Posterior vena cava (tissue), 2 donors: ENCODE data around the gene XPO5. TPM values are rescaled to one million over a fixed set of nuclear protein-coding genes. Genes with fewer than 3 reads are reported as not detected.
A peak's percentile ranks its signal among the peaks of the same experiment; 100 is the strongest.
"Not testable (repeated sequence)": the region's sequence is repeated elsewhere in the genome, so short reads cannot be mapped to it uniquely, and the experiment has no call there.

Experiments used
- DNase-seq: peaks from one replicate; pipeline ENCODE4 v3.0.0-alpha.2; 2020; ENCODE audit warnings: low spot score
- intact Hi-C, 2 donors: fragments of 100-400 bp; cut with DNase I; formaldehyde crosslinking; loops; one replicate each; pipeline versions ENCODE4 v1.14.1 to v1.14.2; 2022 to 2023
- total RNA-seq, 2 donors: library from RNA; stranded (reverse); fragmentation: NEBNext Ultra II Directional; extraction: Animal tissue kit (Norgen Biotek cat#: 25700); gene quantifications; one replicate each; pipeline ENCODE4 v1.2.1, GENCODE V29; 2021
- donor health status: DM: yes; HTN: yes; CAD: no.
- donor health status: DM: yes; HTN: yes; CAD: no.

XPO5 gene
- total RNA-seq, 2 donors from 2014 or later, result 18.4 to 26.2 TPM

- intact Hi-C loops, result loop anchor here (5.0 to 10.0 kb wide), 4 partner anchors 48 to 243 kb away; partner anchors contain the start of gene DLK2 (in 1 of the 2)
- no peak for DNase-seq
These were observed 70.1 kb downstream of the XPO5 start for GRCh38 chr6:43505718-43506117.

DNA sequence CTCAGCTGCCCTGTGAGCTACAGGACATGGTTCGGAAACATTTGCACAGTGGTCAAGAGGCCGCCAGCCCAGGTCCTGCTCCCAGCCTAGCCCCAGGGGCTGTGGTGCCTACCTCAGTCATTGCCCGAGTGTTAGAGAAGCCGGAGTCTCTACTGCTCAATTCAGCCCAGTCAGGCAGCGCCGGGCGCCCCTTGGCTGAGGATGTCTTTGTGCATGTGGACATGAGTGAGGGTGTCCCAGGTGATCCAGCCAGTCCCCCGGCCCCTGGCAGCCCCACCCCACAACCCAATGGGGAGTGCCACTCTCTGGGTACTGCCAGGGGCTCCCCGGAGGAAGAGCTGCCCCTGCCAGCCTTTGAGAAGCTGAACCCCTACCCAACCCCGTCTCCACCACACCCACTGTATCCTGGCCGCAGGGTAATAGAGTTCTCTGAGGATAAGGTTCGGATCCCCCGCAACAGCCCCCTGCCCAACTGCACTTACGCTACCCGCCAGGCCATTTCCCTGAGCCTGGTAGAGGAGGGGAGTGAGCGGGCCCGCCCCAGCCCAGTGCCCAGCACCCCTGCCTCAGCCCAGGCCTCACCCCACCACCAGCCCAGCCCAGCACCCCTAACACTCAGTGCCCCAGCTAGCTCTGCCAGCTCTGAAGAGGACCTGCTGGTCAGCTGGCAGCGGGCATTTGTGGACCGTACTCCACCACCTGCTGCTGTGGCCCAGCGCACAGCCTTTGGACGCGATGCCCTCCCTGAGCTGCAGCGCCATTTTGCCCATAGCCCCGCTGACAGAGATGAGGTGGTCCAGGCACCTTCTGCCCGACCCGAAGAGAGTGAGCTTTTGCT, 70.9 kb downstream of the XPO5 start:
- intact Hi-C loops, result loop anchor here (5.0 to 10.0 kb wide), 4 partner anchors 48 to 243 kb away; partner anchors contain the start of gene DLK2 (in 1 of the 2)
- peak; percentile 74 for DNase-seq

GRCh38 chr6:43503443-43503842, 72.4 kb downstream of the XPO5 start:
- intact Hi-C loops, result loop anchor here in 1 of 2 donors (10.0 kb wide), 1 partner anchor 119 kb away; no protein-coding TSS in a partner anchor
- peak; percentile 54 for DNase-seq

GRCh38 chr6:43502666-43503065, 73.2 kb downstream of the XPO5 start:
- intact Hi-C loops, result loop anchor here in 1 of 2 donors (10.0 kb wide), 1 partner anchor 118 kb away; no protein-coding TSS in a partner anchor
- no peak for DNase-seq

GRCh38 chr6:43500921-43501320, 74.9 kb downstream of the XPO5 start:
- DNase-seq, result no peak
- intact Hi-C loops, result loop anchor here in 1 of 2 donors (10.0 kb wide), 1 partner anchor 116 kb away; no protein-coding TSS in a partner anchor

DNA sequence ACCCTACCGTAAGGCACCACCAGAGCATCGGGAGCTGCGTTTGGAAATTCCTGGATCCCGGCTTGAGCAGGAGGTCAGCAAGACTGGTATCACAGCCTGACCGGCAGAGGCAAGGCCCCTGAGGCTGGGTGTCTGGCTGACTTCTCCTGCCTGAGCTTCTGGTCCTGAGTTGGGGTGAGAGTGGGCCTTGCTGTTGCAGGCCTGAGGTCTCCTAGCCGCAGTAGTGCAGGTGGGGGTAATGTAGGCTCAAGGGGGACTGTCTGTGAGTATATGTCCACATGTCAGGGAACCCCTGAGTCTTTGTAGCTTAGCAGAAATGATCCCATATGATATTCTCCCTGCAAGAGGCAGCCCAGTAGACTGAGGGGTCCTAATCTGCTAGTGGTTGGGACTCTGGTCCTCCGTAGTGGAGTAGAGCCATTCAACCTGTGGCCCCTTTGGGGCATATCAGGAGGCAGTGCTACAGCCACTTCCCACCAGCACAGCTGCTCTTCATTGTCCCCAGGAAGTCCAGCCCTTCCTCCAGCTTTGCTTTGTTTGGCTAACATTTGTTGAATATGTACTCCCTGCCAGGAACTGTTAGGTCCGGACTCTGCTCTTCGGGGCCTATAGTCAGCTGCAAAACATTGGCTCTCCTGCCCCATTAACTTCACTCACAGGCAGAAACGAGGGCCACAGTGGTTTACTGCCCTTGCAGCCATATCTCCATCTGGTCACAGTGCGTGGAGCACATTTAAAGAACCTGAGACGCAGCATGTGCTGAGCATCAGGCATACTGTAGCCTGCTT, 76.6 kb downstream of the XPO5 start:
- intact Hi-C loops, result no loop called here
- peak; percentile 22 for DNase-seq

DNA sequence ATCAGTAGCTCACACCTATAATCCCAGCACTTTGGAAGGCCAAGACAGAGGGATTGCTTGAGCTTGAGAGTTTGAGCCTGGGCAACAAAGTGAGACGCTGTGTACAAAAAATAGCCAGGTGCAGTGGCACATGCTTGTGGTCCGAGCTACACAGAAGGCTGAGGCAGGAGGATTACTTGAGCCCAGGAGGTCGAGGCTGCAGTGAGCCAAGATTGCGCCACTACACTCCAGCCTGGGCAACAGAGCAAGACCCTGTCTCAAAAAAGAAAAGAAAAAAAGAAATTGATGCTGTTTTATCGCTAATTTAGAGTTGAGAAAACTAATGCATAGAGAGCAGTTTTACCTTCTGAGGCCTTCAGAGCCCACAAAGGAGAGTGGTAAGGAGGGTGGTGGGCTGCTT, 77.5 kb downstream of the XPO5 start:
- intact Hi-C loops, result not testable (repeated sequence)

GRCh38 chr6:43497689-43498088, 78.1 kb downstream of the XPO5 start:
- intact Hi-C loops, result no loop called here
- DNase-seq, result no peak

More for the DNA sequence above, 77.5 kb downstream of the XPO5 start:
- not testable (repeated sequence) for DNase-seq

- intact Hi-C loops, result no loop called here
- no peak for DNase-seq
These were observed 78.8 kb downstream of the XPO5 start for GRCh38 chr6:43497129-43497396.

- intact Hi-C loops, result no loop called here
These were observed 79.3 kb downstream of the XPO5 start for GRCh38 chr6:43496370-43497128.

GRCh38 chr6:43495409-43495941, 80.4 kb downstream of the XPO5 start:
- intact Hi-C loops, result no loop called here
- no peak for DNase-seq

More at GRCh38 chr6:43496370-43497128, 79.3 kb downstream of the XPO5 start:
- no peak for DNase-seq

DNA sequence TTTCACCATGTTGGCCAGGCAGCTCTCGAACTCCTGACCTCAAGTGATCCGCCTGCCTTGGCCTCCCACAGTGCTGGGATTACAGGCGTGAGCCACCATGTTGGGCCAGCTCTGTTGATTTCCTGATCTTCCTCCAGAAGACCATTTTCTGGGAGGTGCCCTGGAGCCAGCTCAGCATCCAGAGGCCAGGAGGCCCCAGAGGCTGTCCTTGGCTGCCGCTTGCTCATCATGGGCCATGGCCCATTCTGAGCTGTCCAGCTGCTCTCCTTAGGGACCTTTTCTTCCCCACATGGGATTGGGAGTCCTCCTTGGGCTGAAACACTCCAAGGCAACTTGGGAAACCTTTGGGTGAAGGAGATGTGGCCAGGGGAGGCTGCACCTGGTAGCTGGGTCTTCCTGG, 81.1 kb downstream of the XPO5 start:
- intact Hi-C loops, result no loop called here

DNA sequence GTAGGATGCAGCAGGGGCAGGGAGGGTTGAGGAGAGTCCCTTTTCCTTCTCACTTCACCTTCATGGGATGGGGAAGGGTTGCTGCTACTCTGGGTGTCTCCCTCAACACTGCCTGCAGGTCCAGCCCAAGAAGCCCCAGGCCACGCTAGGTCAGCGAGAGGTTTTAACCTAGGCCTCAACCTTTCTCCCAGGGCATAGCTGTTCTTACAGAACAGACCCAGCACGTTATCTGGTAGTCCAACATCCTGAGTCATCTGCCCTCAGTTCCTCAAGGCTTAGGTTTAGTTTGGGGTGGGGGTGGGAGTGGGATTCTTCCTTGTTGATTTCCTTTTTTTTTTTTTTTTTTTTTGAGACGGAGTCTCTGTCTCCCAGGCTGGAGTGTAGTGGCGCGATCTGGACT, 81.5 kb downstream of the XPO5 start:
- no peak for DNase-seq
- intact Hi-C loops, result no loop called here

More for the DNA sequence above, 81.1 kb downstream of the XPO5 start:
- no peak for DNase-seq

GRCh38 chr6:43493833-43494232, 82.0 kb downstream of the XPO5 start:
- DNase-seq, result no peak
- intact Hi-C loops, result no loop called here

- intact Hi-C loops, result no loop called here
- DNase-seq, result no peak
These were observed 82.6 kb downstream of the XPO5 start for GRCh38 chr6:43493230-43493629.

DNA sequence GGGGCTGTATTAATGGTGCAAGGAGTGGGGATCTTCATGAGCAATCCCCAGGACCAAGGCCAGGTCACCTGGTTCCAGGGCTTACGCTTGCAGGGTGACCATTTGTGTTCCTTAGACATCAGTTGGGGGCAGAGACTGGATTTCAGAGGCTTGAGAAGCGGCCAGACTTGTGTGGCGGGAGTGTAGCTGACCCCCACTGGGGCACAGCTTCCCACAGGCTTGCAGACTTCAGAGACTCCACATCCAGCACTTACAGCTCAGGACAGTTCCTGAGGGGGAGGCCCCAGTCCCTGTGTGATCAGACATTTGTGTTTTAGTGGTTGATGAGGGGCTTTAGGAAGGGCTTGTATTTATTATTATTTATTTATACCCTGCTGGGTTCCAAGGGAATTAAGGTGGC, 83.2 kb downstream of the XPO5 start:
- intact Hi-C loops, result no loop called here
- no peak for DNase-seq

DNA sequence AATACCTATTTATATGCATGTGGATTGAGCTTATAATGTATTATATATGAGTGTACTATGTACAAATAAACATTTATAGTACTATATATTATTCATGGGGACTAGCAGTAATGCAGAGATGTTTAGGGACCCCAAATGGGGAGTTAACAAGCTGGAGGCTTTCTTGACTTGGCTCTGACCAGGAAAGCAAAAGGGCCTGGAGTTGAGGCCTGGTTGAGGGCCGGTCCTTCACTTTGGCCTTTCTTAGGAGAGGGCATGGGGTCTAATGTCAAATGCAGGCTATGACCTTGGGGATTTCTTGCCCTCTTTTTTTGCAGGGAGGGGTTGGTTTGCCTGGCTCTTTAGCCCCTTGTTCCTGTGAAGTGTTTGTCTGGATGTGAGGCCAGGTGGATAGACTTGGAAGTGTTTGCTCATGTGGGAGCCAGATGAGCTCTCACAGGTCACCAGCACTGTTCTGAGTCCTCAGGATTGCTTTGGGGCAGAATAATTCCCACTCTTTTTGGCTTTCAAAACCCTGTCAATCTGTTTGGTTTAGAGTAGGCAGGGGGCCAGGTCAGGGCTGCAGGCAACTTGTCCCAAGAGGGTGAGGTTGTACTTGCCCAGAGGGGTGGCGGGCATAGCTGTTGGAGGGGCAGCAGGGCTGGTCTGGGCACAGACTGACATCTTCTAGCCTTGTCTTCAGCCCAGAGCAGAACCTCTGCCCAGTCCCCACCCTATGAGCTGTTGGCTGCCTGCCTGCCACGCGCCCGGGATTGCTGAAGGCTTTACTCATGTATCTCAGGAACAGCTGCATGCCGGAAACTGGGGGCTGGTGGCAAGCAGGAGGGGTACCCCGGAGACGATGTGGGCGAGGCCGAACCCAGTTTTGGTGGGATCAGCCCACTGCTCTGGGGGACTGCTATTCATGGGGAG, 83.8 kb downstream of the XPO5 start:
- intact Hi-C loops, result no loop called here
- DNase-seq, result peak; percentile 96

GRCh38 chr6:43490523-43490939, 85.3 kb downstream of the XPO5 start:
- no peak for DNase-seq
- intact Hi-C loops, result no loop called here
